Tibial nerve (tissue), 4 donors: ENCODE measurements around the gene TXNRD3. TPM values are rescaled to one million over a fixed set of nuclear protein-coding genes. Genes with fewer than 3 reads are reported as not detected.
"Not testable (repeated sequence)": the region's sequence is repeated elsewhere in the genome, so short reads cannot be mapped to it uniquely, and the experiment has no call there.

Source experiments
- DNase-seq, 2 donors: peaks; one replicate each; pipeline ENCODE4 v3.0.0-alpha.2; 2019; ENCODE audit warnings: low spot score in 2 of 2
- H3K27ac ChIP-seq, 4 donors: fragments of 200-600 bp; sonication (generic) in 3 of 4; one replicate each; pipeline ENCODE4 v1.5.1; 2017 to 2019; ENCODE audit warnings: mild to moderate bottlenecking in 1 of 4
- H3K27me3 ChIP-seq, 2 donors: fragments of 200-600 bp; sonication (generic) in 1 of 2; one replicate each; pipeline versions ENCODE4 v1.5.1 to v1.6.0; 2017 to 2019
- H3K36me3 ChIP-seq, 3 donors: fragments of 200-600 bp; sonication (generic); one replicate each; pipeline ENCODE4 v1.5.1; 2018 to 2019
- H3K4me1 ChIP-seq, 4 donors: fragments of 200-600 bp; sonication (generic) in 3 of 4; one replicate each; pipeline ENCODE4 v1.5.1; 2017 to 2019
- H3K4me3 ChIP-seq, 4 donors: fragments of 200-600 bp; sonication (generic) in 3 of 4; one replicate each; pipeline ENCODE4 v1.5.1; 2017 to 2019; ENCODE audit warnings: mild to moderate bottlenecking in 1 of 4, moderate library complexity in 1 of 4
- H3K9me3 ChIP-seq, 4 donors: fragments of 200-600 bp; sonication (generic) in 3 of 4; one replicate each; pipeline ENCODE4 v1.5.1; 2017 to 2019
- EP300 ChIP-seq, 2 donors: sonication (generic); formaldehyde crosslinking; IDR thresholded peaks; one replicate each; pipeline ENCODE4 v1.6.1; 2017; ENCODE audit warnings: antibody characterized with exemption in 2 of 2, mild to moderate bottlenecking in 1 of 2
- POLR2A ChIP-seq, 2 donors: fragments of 450-650 bp; IDR thresholded peaks; one replicate each; pipeline ENCODE4 v1.6.1; 2017; ENCODE audit warnings: antibody characterized with exemption in 2 of 2, mild to moderate bottlenecking in 2 of 2, moderate library complexity in 2 of 2
- WGBS, 2 donors: methylation state at CpG; one replicate each; pipeline ENCODE4 v1.1.5; 2018; 5-methylcytosine and 5-hydroxymethylcytosine counted together
- total RNA-seq, 4 donors: library from RNA; depleted of rRNA; stranded (reverse); fragments of >200 nt; gene quantifications; one replicate each; pipeline ENCODE4 v1.1.0, GENCODE V29; 2016
- TF ChIP-seq, protein P1 (sequence below), 5 experiments: fragments of 200-600 bp in 3 of 5; fragments of 450-650 bp in 2 of 5; sonication (generic) in 3 of 5; IDR thresholded peaks; one replicate each; pipeline ENCODE4 v1.5.1; 2016 to 2019; ENCODE audit warnings: antibody characterized with exemption in 5 of 5, mild to moderate bottlenecking in 3 of 5, moderate library complexity in 2 of 5

TXNRD3 gene
- total RNA-seq, 4 donors from 2014 or later: 18.6 to 33.3 (median 23.3) TPM

DNA sequence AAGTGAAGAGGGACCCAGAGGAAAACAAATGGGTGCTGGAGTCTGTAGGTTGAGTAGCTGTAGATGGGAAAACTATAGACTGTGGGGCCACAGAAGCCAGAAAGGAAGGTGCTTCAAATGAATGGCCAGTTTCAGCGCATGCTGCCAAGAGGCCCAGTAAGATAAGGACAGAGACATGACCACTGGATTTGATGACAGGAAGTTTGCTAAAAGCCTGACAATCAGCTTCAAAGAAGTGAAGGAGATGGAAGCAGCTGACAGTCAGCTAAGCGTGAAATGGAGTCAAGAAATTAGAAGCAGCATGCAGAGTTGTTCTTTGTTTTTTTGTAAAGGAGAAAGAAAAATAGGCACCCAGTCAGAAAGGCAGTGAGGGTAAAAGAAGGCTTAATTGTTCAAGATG is 24.9 kb downstream of the TXNRD3 start:
- 71 to 73% methylated on average over 2 of the region's 2 CpGs for WGBS, 2 donors
- Histone ChIP-seq H3K27me3 (no peaks in the 10 kb centered on the region), H3K36me3 (peaks cover 0 to 75% (median 2%) of the 10 kb centered on the region in 3 donors), H3K4me3 (no peak overlapping the region), H3K9me3 (no peaks in the 10 kb centered on the region), H3K4me1 (no peaks in the 10 kb centered on the region), H3K27ac (no peak overlapping the region)
- no peak for DNase-seq
- TF ChIP-seq, protein P1, sequence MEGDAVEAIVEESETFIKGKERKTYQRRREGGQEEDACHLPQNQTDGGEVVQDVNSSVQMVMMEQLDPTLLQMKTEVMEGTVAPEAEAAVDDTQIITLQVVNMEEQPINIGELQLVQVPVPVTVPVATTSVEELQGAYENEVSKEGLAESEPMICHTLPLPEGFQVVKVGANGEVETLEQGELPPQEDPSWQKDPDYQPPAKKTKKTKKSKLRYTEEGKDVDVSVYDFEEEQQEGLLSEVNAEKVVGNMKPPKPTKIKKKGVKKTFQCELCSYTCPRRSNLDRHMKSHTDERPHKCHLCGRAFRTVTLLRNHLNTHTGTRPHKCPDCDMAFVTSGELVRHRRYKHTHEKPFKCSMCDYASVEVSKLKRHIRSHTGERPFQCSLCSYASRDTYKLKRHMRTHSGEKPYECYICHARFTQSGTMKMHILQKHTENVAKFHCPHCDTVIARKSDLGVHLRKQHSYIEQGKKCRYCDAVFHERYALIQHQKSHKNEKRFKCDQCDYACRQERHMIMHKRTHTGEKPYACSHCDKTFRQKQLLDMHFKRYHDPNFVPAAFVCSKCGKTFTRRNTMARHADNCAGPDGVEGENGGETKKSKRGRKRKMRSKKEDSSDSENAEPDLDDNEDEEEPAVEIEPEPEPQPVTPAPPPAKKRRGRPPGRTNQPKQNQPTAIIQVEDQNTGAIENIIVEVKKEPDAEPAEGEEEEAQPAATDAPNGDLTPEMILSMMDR (IDR thresholded peaks at IDR 0.05): no peak
- TF ChIP-seq EP300 (IDR thresholded peaks at IDR 0.05): no peak

- H3K27ac ChIP-seq, H3K27me3 ChIP-seq, H3K4me3 ChIP-seq, DNase-seq, H3K9me3 ChIP-seq, H3K4me1 ChIP-seq: not testable (repeated sequence)
- WGBS, 2 donors: 84 to 96% methylated on average over 3 of the region's 3 CpGs
- H3K36me3 ChIP-seq: peaks cover 0 to 54% (median 2%) of the 10 kb centered on the region in 3 donors
Measured at GRCh38 chr3:126625735-126626134, 29.2 kb downstream of the TXNRD3 start.

GRCh38 chr3:126622694-126623093 is 32.2 kb downstream of the TXNRD3 start:
- H3K27ac ChIP-seq: no peak overlapping the region

GRCh38 chr3:126621627-126622345 is 33.1 kb downstream of the TXNRD3 start:
- no peak for TF ChIP-seq POLR2A (IDR thresholded peaks at IDR 0.05)
- no peak for TF ChIP-seq EP300 (IDR thresholded peaks at IDR 0.05)
- TF ChIP-seq, protein P1 (IDR thresholded peaks at IDR 0.05): no peak
- peaks cover 0 to 40% (median 1%) of the 10 kb centered on the region in 3 donors for H3K36me3 ChIP-seq
- no peaks in the 10 kb centered on the region for H3K27me3 ChIP-seq
- H3K27ac ChIP-seq: peak overlapping the region in 2 of 4 donors; percentile 50 to 54
- no peak for DNase-seq
- no peaks in the 10 kb centered on the region for H3K9me3 ChIP-seq
- H3K4me1 ChIP-seq: no peaks in the 10 kb centered on the region
- no peak overlapping the region for H3K4me3 ChIP-seq
- 89 to 92% methylated on average over 2 of the region's 2 CpGs for WGBS, 2 donors

More at GRCh38 chr3:126622694-126623093, 32.2 kb downstream of the TXNRD3 start:
- H3K36me3 ChIP-seq: peaks cover 0 to 41% (median 2%) of the 10 kb centered on the region in 3 donors
- no peak for TF ChIP-seq EP300 (IDR thresholded peaks at IDR 0.05)
- TF ChIP-seq, protein P1 (IDR thresholded peaks at IDR 0.05): no peak
- TF ChIP-seq POLR2A (IDR thresholded peaks at IDR 0.05): no peak
- no peak for DNase-seq
- H3K27me3 ChIP-seq: no peaks in the 10 kb centered on the region
- WGBS, 2 donors: 88 to 96% methylated on average over 1 of the region's 1 CpG
- no peaks in the 10 kb centered on the region for H3K4me1 ChIP-seq
- no peaks in the 10 kb centered on the region for H3K9me3 ChIP-seq
- no peak overlapping the region for H3K4me3 ChIP-seq

- DNase-seq: no peak
- Histone ChIP-seq H3K36me3 (peaks cover 0 to 41% (median 0%) of the 10 kb centered on the region in 3 donors), H3K27ac (peak overlapping the region in 2 of 4 donors; percentile 50 to 54), H3K4me1 (no peaks in the 10 kb centered on the region), H3K9me3 (no peaks in the 10 kb centered on the region), H3K4me3 (no peak overlapping the region), H3K27me3 (no peaks in the 10 kb centered on the region)
- 96 to 97% methylated on average over 1 of the region's 1 CpG for WGBS, 2 donors
- TF ChIP-seq POLR2A (IDR thresholded peaks at IDR 0.05): no peak
- TF ChIP-seq, protein P1 (IDR thresholded peaks at IDR 0.05): no peak
- TF ChIP-seq EP300 (IDR thresholded peaks at IDR 0.05): no peak
Measured at GRCh38 chr3:126621171-126621570, 33.8 kb downstream of the TXNRD3 start.
